HuH-7 (cell line): ENCODE data around the gene EIF5.

Source experiments
- DNase-seq: peaks from one replicate; pipeline ENCODE4 v3.0.0; 2011; ENCODE audit warnings: low spot score

Gene EIF5

GRCh38 chr14:103310576-103311095, 23.4 kb upstream of the EIF5 start:
- DNase-seq, result no peak

GRCh38 chr14:103311171-103311997, 22.7 kb upstream of the EIF5 start:
- DNase-seq, result no peak

DNA sequence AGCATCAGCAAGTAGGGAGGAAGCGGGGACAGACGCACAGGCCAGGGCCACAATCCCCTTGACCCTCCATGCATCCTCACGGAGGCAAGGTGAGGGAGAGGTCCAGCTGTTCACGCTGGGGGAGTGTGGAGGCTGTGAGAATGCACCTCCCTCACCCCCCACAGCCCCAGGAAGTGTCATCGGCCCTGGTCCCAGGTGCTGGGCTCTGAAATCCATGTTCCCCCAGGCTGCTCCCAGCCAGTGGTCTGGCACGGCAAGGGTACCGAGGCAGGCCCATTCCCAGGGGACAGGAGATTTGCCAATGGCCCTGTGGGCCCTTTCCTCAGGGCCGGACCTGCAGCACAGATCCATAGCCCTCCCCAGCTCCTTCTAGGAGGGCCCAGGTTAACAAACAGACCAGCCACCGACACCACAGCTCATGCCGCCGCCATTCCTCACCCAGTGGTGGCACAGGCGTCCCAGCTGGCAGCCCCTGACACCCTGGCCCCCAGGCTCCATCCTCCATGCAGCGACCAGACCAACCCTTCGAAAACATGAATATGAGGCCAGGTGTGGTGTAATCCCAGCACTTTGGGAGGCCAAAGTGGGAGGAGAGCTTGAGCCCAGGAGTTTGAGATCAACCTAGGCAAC, 21.9 kb upstream of the EIF5 start:
- DNase-seq, result no peak

- no peak for DNase-seq
Measured at GRCh38 chr14:103313704-103314103, 20.3 kb upstream of the EIF5 start.

GRCh38 chr14:103314496-103315277, 19.4 kb upstream of the EIF5 start:
- DNase-seq, result peak; percentile 49

- DNase-seq, result no peak
Measured at GRCh38 chr14:103315351-103315911, 18.6 kb upstream of the EIF5 start.

- DNase-seq, result no peak
Measured at GRCh38 chr14:103315941-103316340, 18.1 kb upstream of the EIF5 start.

DNA sequence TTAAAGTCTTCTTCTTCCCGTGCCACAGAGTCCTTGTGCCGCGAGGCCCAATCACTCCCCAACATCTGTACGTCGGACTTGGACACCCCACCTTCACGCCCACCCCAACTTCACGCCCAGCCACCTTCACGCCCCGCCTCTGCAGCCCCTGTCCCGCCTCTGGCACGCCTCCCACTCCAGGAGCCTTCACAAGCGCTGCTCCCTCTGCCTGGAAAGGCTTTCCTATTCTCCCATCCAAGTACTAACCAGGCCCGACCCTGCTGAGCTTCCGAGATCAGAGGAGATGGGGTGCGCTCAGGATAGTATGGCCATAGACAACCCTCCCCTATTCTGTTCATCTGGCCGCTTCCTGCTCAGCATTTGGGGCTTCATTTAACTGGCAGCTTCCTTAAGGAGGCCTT, 17.3 kb upstream of the EIF5 start:
- DNase-seq, result no peak

- no peak for DNase-seq
Measured at GRCh38 chr14:103317251-103317650, 16.8 kb upstream of the EIF5 start.

GRCh38 chr14:103317976-103318580, 16.0 kb upstream of the EIF5 start:
- DNase-seq, result no peak

GRCh38 chr14:103318750-103319419, 15.2 kb upstream of the EIF5 start:
- DNase-seq, result no peak

DNA sequence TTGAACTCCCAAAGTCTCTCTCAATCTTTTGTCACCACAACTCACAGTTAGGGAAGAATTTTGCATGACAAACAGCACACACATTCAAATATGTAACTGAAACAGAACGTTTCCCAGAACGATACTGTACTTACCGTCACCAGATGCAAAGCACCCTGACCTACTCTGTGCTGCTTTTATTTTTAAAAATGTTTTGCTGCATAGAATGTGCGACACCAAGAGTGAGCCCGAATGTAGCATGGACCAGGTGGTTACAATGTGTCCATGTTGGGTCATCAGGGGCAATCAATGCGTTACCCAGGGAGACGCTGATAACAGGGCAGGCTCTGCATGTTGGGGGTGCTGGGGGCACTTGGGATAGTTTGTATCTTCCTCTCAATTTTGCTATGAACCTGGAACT, 14.6 kb upstream of the EIF5 start:
- no peak for DNase-seq

DNA sequence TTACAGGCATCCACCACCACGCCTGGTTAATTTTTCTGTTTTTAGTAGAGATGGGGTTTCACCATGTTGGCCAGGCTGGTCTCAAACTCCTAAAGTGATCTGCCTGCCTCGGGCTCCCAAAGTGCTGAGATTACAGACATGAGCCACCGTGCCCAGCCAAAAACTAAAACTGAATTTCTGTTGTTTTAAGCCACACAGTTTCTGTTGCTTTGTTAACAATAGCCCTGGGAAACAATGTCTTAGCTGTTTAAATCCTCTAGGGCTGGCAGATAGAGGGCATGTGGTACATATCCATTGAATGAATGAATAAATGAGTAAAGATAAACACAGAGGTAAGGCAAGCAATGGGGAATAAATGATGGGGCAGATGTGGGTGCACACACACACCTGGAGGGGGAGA, 8.0 kb upstream of the EIF5 start:
- DNase-seq, result no peak

DNA sequence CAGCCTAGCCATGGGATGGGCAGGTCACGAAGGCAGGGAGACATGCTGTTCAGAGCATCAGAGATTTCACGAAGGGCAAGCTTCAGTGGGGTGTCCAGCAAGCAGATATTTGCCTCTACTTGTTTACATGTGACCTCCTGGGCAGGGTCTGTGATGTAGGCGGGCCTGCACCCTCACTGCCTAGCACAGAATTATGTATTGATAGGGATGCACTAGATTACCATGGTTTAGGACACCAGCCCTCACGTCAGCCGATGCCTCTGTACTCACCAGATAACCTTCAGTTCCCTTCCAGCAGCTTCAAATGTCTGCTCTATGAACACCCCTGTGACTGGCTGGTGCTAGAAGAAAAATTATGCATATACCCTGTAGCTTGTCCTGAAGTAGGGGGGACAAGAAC, 5.1 kb upstream of the EIF5 start:
- DNase-seq, result no peak

DNA sequence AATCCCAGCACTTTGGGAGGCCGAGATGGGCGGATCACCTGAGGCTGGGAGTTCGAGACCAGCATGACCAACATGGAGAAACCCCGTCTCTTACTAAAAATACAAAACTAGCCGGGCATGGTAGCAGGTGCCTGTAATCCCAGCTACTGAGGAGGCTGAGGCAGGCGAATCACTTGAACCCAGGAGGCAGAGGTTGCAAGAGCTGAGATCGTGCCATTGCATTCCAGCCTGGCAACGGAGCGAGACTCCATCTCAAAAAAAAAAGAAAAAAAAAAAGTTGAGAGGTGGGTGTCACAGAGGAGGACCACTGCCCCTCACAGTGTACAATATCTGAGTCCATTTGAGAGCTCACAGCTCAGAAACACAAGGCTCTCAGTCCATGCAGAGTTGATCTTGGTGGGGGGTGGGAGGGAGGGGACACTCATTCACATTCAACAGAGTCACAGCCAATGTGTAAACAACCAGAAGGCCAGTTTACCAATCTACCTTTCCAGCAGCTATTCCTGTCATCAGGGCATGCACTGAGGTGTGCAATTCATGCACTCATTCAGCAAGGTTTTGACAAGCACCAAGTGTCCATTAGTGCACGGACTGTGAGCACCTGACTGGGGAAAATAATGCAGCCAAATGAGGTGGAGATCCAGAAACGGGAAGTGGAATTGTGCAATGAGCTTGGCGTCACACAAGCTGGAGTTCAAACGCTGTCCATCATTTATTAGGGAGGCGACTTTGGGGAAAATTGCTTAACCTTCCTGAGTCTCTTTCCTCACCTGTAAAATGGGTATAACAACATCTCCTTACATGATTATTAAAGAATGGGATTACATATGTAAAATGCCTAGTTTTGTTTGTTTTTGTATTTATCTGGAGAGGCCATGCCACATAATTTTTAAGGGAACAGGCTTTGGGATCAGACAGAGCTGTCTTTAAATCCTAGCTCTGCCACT, 4.4 kb upstream of the EIF5 start:
- peak; percentile 47 for DNase-seq

DNA sequence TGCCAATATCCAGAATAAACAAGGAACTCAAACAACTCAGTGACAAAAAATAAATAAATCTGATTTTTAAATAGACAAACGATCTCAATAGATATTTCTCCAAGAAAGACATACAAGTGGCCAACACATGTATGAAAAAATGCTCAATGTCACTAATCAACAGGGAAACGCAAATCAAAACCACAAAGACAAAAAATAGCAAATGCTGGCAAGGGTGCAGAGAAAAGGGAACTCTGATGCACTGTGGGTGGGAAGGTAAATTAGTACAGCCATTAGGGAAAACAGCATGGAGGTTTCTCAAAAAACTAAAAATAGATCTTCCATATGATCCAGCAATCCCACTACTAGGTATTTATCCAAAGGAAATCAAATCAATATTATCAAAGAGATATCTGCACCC, 3.5 kb upstream of the EIF5 start:
- no peak for DNase-seq

DNA sequence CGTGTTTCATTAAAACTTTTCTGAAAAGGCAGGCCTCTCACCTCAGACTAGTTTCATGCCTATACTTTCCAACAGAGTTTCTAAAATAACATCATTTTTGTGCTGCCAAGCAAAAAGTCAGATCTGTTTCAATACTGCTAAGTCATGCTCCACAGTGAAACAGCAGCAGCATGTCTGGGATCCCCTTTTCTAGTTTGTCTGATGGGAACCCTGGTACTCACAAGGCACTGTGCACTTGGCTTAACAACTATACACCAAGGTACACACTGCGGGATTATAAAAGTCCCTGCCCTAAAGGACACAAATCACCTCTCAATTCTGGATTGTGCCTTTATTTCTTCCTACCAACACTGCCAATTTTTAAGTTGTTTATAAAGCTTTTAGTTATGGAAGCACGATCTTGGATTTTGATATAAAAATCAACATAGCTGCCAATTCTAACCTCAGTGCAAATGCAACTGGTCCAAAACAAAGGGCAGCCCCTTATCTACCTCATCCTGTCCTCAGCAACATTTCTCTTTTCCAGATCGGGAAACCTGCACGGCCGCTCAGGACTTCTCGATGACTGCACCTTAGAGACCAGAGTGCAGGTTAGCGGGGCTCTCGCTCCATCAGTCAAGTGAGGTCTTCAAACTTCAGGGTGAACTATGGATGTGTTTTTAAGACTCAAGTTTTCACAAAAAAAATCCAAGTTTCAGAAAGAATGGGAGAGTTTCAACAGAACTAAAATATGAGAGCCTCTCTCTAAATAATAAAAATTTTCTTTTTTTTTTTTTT, 1.7 kb upstream of the EIF5 start:
- DNase-seq, result no peak

- DNase-seq, result no peak
Measured at GRCh38 chr14:103334644-103335622, 896 bp downstream of the EIF5 start.
